Endothelial cell of umbilical vein (primary cell): Measurements from ENCODE around the gene TDRD9. TPM values are rescaled to one million over a fixed set of nuclear protein-coding genes. Genes with fewer than 3 reads are reported as not detected.

Experiments used
- BruUV-seq: library from RNA; stranded (reverse); fragments of 400-500 nt; replicated peaks from 2 replicates; lab custom pipeline; 2021; lab: Mats Ljungman, UMichigan
- CTCF ChIA-PET: fragments of 300-600, 350-600 bp; sonication (Branson Sonifier 250); formaldehyde crosslinking; loops from one replicate; lab custom pipeline; 2021; ENCODE audit warnings: antibody characterized with exemption, inconsistent platforms; lab: Charles Lee
- POLR2A ChIA-PET: fragments of 300-600, 350-600 bp; sonication (Branson Sonifier 250); formaldehyde crosslinking; loops from one replicate; lab custom pipeline; 2021; ENCODE audit warnings: antibody characterized with exemption, inconsistent platforms; lab: Charles Lee
- DNase-seq: peaks from one replicate; pipeline ENCODE4 v3.0.0-alpha.2; 2011; ENCODE audit warnings: low read depth, low spot score
- FAIRE-seq: peaks from 2 replicates; lab custom pipeline; 2011; peaks lifted over from hg19 to GRCh38; lab: Jason Lieb, UNC
- H2AFZ ChIP-seq: 2 replicates; pipeline ENCODE4 v1.6.0; 2012; ENCODE audit warnings: low read depth, low read length, control low read depth, inconsistent platforms
- H3K27ac ChIP-seq: 2 replicates; pipeline ENCODE4 v1.5.1; 2011; ENCODE audit warnings: low read depth, mild to moderate bottlenecking, control low read depth, low read length, moderate library complexity; ENCODE audit not compliant: insufficient read depth
- H3K27me3 ChIP-seq, 2 experiments: 2 replicates each; pipeline versions ENCODE4 v1.6.0 to v1.6.1; 2011; ENCODE audit warnings: low read length in 2 of 2, mixed read lengths in 1 of 2; ENCODE audit not compliant: control insufficient read depth in 2 of 2, insufficient read depth in 2 of 2
- H3K36me3 ChIP-seq, 2 experiments: 2 replicates in 1 of 2; 3 replicates in 1 of 2; pipeline ENCODE4 v1.5.1; 2011; ENCODE audit warnings: low read length in 2 of 2, mild to moderate bottlenecking in 1 of 2, moderate library complexity in 1 of 2; ENCODE audit not compliant: control insufficient read depth in 2 of 2, insufficient read depth in 2 of 2; ENCODE audit errors: extremely low read depth in 1 of 2
- H3K4me1 ChIP-seq: 3 replicates; pipeline ENCODE4 v1.5.1; 2011; ENCODE audit warnings: mild to moderate bottlenecking, low read length; ENCODE audit not compliant: control insufficient read depth, insufficient read depth; ENCODE audit errors: extremely low read depth
- H3K4me2 ChIP-seq: 2 replicates; pipeline ENCODE4 v1.6.1; 2011; ENCODE audit warnings: low read length, control low read depth, mixed read lengths; ENCODE audit not compliant: insufficient read depth
- H3K4me3 ChIP-seq, 3 experiments: fragments of 200-600 bp in 1 of 3; sonication (generic), shearing (Covaris generic) in 1 of 3; replicated peaks in 1 of 3; 2 replicates each; pipeline ENCODE4 v1.5.1; 2011 to 2016; ENCODE audit warnings: control low read depth in 3 of 3, low read length in 3 of 3, mild to moderate bottlenecking in 2 of 3, inconsistent platforms in 1 of 3, low read depth in 1 of 3, moderate library complexity in 1 of 3; ENCODE audit not compliant: insufficient read depth in 1 of 3
- H3K79me2 ChIP-seq: 2 replicates; pipeline ENCODE4 v1.6.0; 2012; ENCODE audit warnings: low read length, inconsistent platforms; ENCODE audit not compliant: control insufficient read depth, insufficient read depth
- H3K9ac ChIP-seq: replicated peaks from 2 replicates; pipeline ENCODE3; 2011; ENCODE audit warnings: low read length, control low read depth; ENCODE audit not compliant: insufficient read depth; ENCODE audit errors: extremely low read depth
- H3K9me1 ChIP-seq: replicated peaks from 3 replicates; pipeline ENCODE4 v1.6.0; 2011; ENCODE audit warnings: mild to moderate bottlenecking, low read length; ENCODE audit not compliant: control insufficient read depth, insufficient read depth; ENCODE audit errors: extremely low read depth
- H3K9me3 ChIP-seq: replicated peaks from 2 replicates; pipeline ENCODE4 v1.5.1; 2012; ENCODE audit warnings: low read length, inconsistent platforms; ENCODE audit not compliant: control insufficient read depth, insufficient read depth
- H4K20me1 ChIP-seq: replicated peaks from 2 replicates; pipeline ENCODE3; 2011; ENCODE audit warnings: mild to moderate bottlenecking, low read length; ENCODE audit not compliant: control insufficient read depth, insufficient read depth; ENCODE audit errors: extremely low read depth
- CTCF ChIP-seq, 2 donors: IDR thresholded peaks; 1 replicate in 1 of 2; 2 replicates in 1 of 2; pipeline ENCODE4 v1.5.1; 2011; ENCODE audit warnings: low read length in 2 of 2, mild to moderate bottlenecking in 2 of 2, moderate library complexity in 2 of 2, control low read depth in 1 of 2, inconsistent platforms in 1 of 2, low read depth in 1 of 2; ENCODE audit not compliant: insufficient read depth in 1 of 2; ENCODE audit errors: extremely low read depth in 1 of 2
- FOS ChIP-seq: IDR thresholded peaks from 2 replicates; pipeline ENCODE4 v1.6.1; 2011; ENCODE audit warnings: mild to moderate bottlenecking, low read length, moderate library complexity, borderline replicate concordance; ENCODE audit not compliant: insufficient read depth
- GATA2 ChIP-seq: IDR thresholded peaks from 2 replicates; pipeline ENCODE4 v1.7.0; 2011; ENCODE audit warnings: low read depth, mild to moderate bottlenecking, moderate library complexity, mixed read lengths, low read length; ENCODE audit not compliant: insufficient read length, insufficient read depth
- MAX ChIP-seq: IDR thresholded peaks from 2 replicates; pipeline ENCODE4 v1.6.1; 2011; ENCODE audit not compliant: insufficient read depth, insufficient read length
- POLR2A ChIP-seq: IDR thresholded peaks from 2 replicates; pipeline ENCODE4 v1.6.1; 2012; ENCODE audit warnings: low read depth, mild to moderate bottlenecking, control low read depth, low read length
- POLR2AphosphoS5 ChIP-seq: IDR thresholded peaks from 2 replicates; pipeline ENCODE4 v1.6.1; 2012; ENCODE audit warnings: low read depth, mild to moderate bottlenecking, control low read depth, low read length, moderate library complexity; ENCODE audit not compliant: insufficient read depth
- dilution Hi-C: fragments of 300-500 bp; cut with MboI; formaldehyde crosslinking; loops from one replicate; pipeline ENCODE4 v1.15.0; 2019; ENCODE audit warnings: low sequenced_read_pairs; ENCODE audit not compliant: extremely low pct_ligation_motif_present
- intact Hi-C: fragments of 100-400 bp; cut with micrococcal nuclease; formaldehyde crosslinking; loops from one replicate; pipeline ENCODE4 v1.10.0; 2022
- polyA plus RNA-seq, 4 experiments: library from polyadenylated mRNA; depleted of rRNA in 3 of 4; stranded (reverse) in 3 of 4; unstranded in 1 of 4; fragments of >200 nt; gene quantifications; 2 replicates each; pipeline versions ENCODE4 v1.2.1 to v1.2.3, GENCODE V29; 2011 to 2012; ENCODE audit warnings: missing spikeins in 1 of 4
- total RNA-seq: library from RNA; stranded (reverse); gene quantifications from 2 replicates; pipeline ENCODE4 v1.2.3, GENCODE V29; 2021

The TDRD9 gene
- total and polyA plus RNA-seq, 2 donors (not counting 3 experiments of a cell fraction or from before 2014, with no cell fraction given), result 0.52 to 1.4 TPM

- ChIA-PET CTCF (no interaction called here), POLR2A (no interaction called here)
- DNase-seq, result no peak
- dilution Hi-C loops, result no loop called here
- H3K9ac ChIP-seq, result no peak overlapping the region
- no peak for TF ChIP-seq FOS
- no peak for TF ChIP-seq MAX
- no peak for TF ChIP-seq CTCF (IDR thresholded peaks at IDR 0.05; ENCODE audit: extremely low read depth in 1 of 2, insufficient read depth in 1 of 2, low read depth in 1 of 2, low read length in 2 of 2)
- no peaks in the 10 kb centered on the region for H4K20me1 ChIP-seq
- no peaks in the 10 kb centered on the region for H3K9me1 ChIP-seq
- no peaks in the 10 kb centered on the region for H3K36me3 ChIP-seq
- no peak overlapping the region for H3K4me2 ChIP-seq
- H3K79me2 ChIP-seq, result no peaks in the 10 kb centered on the region
- intact Hi-C loops, result no loop called here
- H2AFZ ChIP-seq, result no peak overlapping the region
- peaks cover 0 to 2% of the 10 kb centered on the region in 2 experiments for H3K27me3 ChIP-seq
- H3K4me1 ChIP-seq, result no peaks in the 10 kb centered on the region
- no peaks in the 10 kb centered on the region for H3K9me3 ChIP-seq
- BruUV-seq, result no TSS peak
- no peak for FAIRE-seq
- no peak overlapping the region for H3K4me3 ChIP-seq
- H3K27ac ChIP-seq, result no peak overlapping the region
Observed at GRCh38 chr14:104040539-104040938, 112.3 kb downstream of the TDRD9 start.

- dilution Hi-C loops, result no loop called here
Observed at GRCh38 chr14:104041430-104042104, 113.3 kb downstream of the TDRD9 start.

More at GRCh38 chr14:104041430-104042104, 113.3 kb downstream of the TDRD9 start:
- BruUV-seq, result no TSS peak
- Histone ChIP-seq H3K27me3 (peaks cover 0 to 2% of the 10 kb centered on the region in 2 experiments), H3K9me3 (no peaks in the 10 kb centered on the region), H3K9me1 (no peaks in the 10 kb centered on the region), H3K4me2 (no peak overlapping the region), H3K36me3 (no peaks in the 10 kb centered on the region), H3K4me3 (no peak overlapping the region), H3K4me1 (no peaks in the 10 kb centered on the region), H3K27ac (no peak overlapping the region), H3K79me2 (no peaks in the 10 kb centered on the region), H4K20me1 (no peaks in the 10 kb centered on the region), H3K9ac (no peak overlapping the region), H2AFZ (no peak overlapping the region)
- intact Hi-C loops, result no loop called here
- TF ChIP-seq GATA2 (no peak), POLR2A (no peak), POLR2AphosphoS5 (no peak), FOS (no peak)
- POLR2A ChIA-PET, result no interaction called here
- DNase-seq, result no peak
- CTCF ChIA-PET, result no interaction called here
- FAIRE-seq, result no peak
